ENCODE data around the gene PTPRD.
"Not testable (repeated sequence)": the region's sequence is repeated elsewhere in the genome, so short reads cannot be mapped to it uniquely, and the experiment has no call there.

Gene PTPRD

GRCh38 chr9:9002826-9003583, 1609.8 kb downstream of the PTPRD start:
- DNase-seq (ENCODE audit: low spot score), result no peak

GRCh38 chr9:8980496-8981013, 1632.2 kb downstream of the PTPRD start:
- DNase-seq (ENCODE audit: low spot score), result no peak

- DNase-seq (ENCODE audit: low spot score), result no peak
Observed at GRCh38 chr9:8978334-8978733, 1634.5 kb downstream of the PTPRD start.

DNA sequence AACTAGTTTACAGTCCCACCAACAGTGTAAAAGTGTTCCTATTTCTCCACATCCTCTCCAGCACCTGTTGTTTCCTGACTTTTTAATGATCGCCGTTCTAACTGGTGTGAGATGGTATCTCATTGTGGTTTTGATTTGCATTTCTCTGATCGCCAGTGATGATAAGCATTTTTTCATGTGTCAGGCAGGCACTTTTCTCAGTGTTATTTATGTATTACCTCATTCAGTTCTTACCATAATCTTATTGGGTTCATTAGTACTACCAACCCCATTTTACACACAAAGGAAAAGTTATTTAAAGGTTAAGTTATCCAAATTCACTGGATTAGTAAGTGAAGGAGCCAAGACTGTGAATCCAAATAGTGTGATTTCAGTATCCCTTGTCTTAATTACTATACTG, 1644.5 kb downstream of the PTPRD start:
- DNase-seq (ENCODE audit: low spot score), result not testable (repeated sequence)

- DNase-seq (ENCODE audit: low spot score), result no peak
Observed at GRCh38 chr9:8963885-8964284, 1648.9 kb downstream of the PTPRD start.

GRCh38 chr9:8962084-8962483, 1650.7 kb downstream of the PTPRD start:
- DNase-seq (ENCODE audit: low spot score), result no peak

DNA sequence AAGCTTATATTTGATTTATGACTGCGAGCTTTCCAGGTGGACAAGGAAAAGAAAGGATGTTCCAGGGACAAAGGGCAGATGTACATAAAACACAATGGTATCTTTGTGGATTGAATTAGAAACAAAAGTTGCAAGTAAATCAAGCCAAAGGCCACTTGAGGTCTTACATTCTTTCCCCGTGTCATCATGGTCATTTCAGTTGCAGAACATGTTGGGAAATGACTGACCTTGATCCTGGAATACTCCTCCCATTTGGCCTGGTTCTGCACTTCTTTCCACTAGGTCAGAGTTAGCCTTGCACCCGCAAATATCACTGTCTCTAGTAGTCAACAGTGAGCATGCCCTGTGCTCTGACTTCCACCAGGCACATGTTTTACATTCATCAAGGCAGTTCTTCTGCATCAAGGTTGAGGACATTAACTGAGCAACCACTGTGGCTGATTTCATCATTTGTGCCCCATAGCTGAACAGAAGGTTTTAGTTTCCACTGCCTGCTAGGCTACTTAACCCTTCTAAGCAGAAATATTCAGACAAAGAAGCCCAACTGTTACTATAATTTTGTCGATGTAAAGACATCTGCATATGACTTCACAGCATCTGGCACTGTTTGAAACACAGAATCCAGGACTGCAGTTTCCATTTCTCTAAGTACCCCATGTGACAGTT, 1651.5 kb downstream of the PTPRD start:
- peak; percentile 0 for DNase-seq (ENCODE audit: low spot score)

DNA sequence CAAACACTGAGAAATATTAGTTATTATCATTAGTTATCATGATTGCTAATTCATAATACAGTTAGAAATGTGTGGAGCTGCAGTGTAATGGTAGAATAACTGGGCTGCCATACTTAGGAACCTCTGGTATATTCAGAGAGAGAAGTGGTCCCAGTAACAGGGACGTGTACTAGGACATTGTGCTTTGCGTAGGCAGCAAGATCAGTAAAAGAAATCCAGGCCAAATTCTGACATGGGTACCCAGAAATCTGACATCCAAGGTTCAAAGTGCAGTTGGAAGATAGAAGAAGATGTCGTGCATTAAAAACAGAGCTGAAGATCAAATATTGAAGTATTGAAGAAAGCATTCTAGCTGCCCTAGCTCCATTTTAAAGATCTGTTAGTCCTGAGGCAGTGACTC, 1652.5 kb downstream of the PTPRD start:
- no peak for DNase-seq (ENCODE audit: low spot score)

DNA sequence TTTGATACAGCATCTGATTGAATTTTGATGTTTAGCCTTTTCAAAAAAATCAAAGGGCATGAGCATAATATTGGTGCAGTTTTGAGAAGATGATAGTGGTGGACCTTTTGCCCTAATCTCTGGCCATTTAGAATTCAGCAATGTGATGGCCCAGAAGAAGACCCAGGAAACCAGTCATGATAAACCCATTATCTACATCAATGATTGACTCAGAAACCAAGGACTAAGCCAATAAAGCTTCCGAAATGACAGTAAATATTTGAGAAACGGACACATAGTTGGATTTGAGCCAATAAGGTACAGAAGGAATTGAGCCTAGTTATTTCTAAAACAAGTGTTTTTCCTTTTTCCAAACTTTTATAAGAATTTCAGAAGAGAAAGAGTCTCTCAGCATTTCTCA, 1654.4 kb downstream of the PTPRD start:
- DNase-seq (ENCODE audit: low spot score), result no peak

DNA sequence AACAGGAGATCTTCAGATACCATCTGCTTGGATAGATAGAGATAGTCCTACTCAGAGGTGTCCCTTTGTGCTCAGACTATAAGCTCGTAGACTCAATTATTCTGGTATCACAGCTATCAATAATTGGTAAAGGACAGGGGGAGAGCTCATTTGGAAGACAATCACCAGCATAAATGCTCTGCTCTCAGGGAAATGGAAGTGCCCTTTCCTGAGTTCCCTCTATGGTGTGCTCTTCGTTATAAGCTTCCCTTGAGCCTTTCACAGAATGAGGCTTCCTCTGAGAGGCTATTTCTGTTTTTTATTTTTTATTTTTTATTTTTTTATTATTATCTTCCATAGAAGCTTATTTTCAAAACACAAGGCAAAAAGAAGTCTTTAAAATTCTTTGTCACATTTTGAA, 1657.5 kb downstream of the PTPRD start:
- DNase-seq (ENCODE audit: low spot score), result no peak

DNA sequence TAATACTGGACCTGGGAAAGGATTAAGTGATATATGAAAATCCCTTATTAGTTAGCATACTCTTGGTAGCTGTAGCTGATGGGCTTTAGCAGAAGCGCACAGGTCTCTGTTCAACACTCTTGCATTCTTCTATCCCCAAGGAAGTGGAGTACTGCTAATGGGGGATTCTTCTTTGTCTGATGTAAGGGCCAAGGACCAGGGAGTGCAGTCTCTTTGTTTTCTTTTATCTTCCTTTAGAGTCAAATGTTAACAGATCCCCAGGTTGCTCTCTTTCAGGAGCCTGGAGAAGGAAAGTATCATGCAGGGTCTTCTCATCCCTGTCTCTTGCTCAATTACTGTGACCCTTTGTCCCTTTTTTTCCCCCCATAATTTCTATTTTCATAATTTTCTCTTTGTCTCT, 1666.3 kb downstream of the PTPRD start:
- DNase-seq (ENCODE audit: low spot score), result no peak

GRCh38 chr9:8943392-8943791, 1669.4 kb downstream of the PTPRD start:
- no peak for DNase-seq (ENCODE audit: low spot score)

DNA sequence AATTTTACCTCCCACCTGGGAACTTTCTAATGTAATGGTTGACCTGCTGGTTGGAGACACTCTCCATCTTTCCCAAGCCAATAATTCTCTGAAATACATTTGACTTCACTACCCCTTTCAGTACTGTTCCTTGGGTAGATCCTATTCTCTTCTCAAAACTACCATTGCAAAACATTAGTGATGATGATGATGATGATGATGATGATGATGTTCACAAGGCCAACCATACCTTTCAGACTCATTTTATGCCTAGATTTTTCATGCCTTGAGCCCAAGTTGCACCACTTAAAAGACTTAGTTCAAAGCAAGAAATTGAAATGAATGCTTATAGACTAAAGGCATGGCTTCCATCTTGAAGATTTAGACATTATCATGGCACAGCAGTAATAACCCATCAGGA, 1672.2 kb downstream of the PTPRD start:
- no peak for DNase-seq (ENCODE audit: low spot score)

DNA sequence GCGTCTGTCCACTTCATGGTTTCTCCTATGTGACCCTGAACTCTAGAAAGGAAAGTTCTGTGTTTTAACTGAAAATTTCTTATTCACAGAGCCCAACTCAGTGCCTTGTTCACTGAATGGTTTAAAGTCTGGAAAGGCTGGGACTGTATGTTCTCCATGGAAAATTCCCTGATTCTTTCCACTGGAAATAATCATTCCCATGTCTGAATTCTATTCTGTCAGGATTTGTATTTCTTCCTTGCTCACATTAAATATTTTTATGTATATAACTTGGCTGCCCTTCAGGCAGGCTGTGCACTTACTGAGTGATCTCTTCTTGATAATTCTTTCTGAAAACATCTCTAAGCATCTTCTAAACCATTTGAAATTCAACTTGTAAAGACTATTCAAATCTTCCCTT, 1686.3 kb downstream of the PTPRD start:
- no peak for DNase-seq (ENCODE audit: low spot score)

GRCh38 chr9:8924562-8924961, 1688.2 kb downstream of the PTPRD start:
- DNase-seq (ENCODE audit: low spot score), result no peak

GRCh38 chr9:8920478-8921183, 1692.2 kb downstream of the PTPRD start:
- not testable (repeated sequence) for DNase-seq (ENCODE audit: low spot score)

GRCh38 chr9:8917956-8918739, 1694.7 kb downstream of the PTPRD start:
- DNase-seq (ENCODE audit: low spot score), result no peak

DNA sequence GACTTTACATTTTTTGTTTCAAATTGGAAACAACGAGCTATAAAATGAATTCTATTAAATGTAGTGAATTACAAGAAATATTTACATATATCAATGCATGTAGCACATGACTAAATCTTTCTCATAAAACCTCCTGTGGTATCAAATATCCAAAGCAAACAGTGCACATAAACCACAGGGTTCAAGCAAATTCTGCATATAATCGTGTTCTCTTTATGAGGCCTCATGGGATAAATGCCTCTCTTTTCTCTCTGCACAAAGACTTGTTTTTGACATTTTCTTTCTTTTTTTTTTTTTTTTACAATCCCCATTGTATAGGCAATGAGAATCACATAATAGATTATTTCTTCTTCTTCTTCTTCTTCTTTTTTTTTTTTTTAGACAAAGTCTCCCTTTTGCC, 1696.0 kb downstream of the PTPRD start:
- no peak for DNase-seq (ENCODE audit: low spot score)

- DNase-seq (ENCODE audit: low spot score), result no peak
Observed at GRCh38 chr9:8907868-8908267, 1704.9 kb downstream of the PTPRD start.

- no peak for DNase-seq (ENCODE audit: low spot score)
Observed at GRCh38 chr9:8905731-8906130, 1707.1 kb downstream of the PTPRD start.

DNA sequence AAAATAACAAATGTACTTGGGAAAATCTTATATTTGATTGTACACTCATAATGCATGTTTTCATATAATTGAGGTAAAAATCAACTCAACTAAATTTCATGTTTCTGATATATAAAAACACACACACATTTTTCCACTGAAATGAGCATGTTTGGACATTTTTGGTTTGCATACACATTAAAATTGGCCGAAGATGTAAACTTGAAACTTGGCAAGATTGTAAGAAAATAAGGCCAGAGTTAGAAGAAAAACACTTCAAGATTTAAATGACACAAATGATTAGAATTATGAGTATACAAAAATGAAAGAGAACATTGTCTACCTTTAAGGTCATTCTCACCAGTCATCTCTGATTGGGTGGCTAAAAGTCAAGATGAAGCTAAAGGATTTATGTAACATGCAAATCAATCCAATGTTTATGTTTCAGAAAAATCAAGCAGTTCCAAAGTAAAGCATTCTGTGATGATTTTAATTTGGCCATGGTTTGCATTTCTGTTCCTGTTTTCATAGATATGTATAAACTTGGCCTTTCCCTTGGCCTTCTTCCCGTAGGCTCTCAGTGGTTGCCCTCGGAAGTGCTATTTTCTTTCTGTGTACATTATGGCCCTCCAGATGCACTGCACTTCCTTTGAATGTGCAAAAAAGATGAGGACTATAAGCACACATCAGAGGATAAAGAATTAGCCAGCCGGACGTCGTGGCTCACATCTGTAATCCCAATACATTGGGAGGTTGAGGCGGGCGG, 1707.9 kb downstream of the PTPRD start:
- no peak for DNase-seq (ENCODE audit: low spot score)

Measured in HuH-7 (cell line).